GM23248 (cell line): Measurements from ENCODE around the gene DEPP1.

Experiments
- EZH2 ChIP-seq: fragments of 200-600 bp; sonication (generic); IDR thresholded peaks from 2 replicates; pipeline ENCODE4 v1.6.1; 2018; ENCODE audit warnings: antibody characterized with exemption, mild to moderate bottlenecking; ENCODE audit not compliant: insufficient read depth, poor library complexity, severe bottlenecking
- EZH2phosphoT487 ChIP-seq: fragments of 200-600 bp; sonication (generic); IDR thresholded peaks from 2 replicates; pipeline ENCODE4 v1.6.1; 2018; ENCODE audit warnings: antibody characterized with exemption, moderate library complexity, mild to moderate bottlenecking, low read depth; ENCODE audit not compliant: insufficient read depth

- TF ChIP-seq EZH2phosphoT487 (no peak), EZH2 (no peak)
Measured at GRCh38 chr10:44991571-44991970, 13.0 kb upstream of the DEPP1 start.
